K562 (cell line): ENCODE measurements around the gene HOXD9. TPM values are rescaled to one million over a fixed set of nuclear protein-coding genes. Genes with fewer than 3 reads are reported as not detected.

ENCODE experiments used
- ATAC-seq: fragments of 200-7000 bp; cut with Tn5 transposase; 3 replicates; pipeline ENCODE4 v1.9.1; 2020; ENCODE audit warnings: moderate library complexity
- BruUV-seq: library from RNA; stranded (reverse); fragments of 400-500 nt; replicated peaks from 2 replicates; lab custom pipeline; 2021; lab: Mats Ljungman, UMichigan
- CTCF ChIA-PET: fragments of 300-600 bp; formaldehyde crosslinking; extraction: SDS; loops from one replicate; lab custom pipeline; 2021; ENCODE audit warnings: low intra/inter-chr PET ratio; lab: Yijun Ruan, JAX
- POLR2A ChIA-PET: fragments of 300-600, 350-650 bp; sonication (Branson Sonifier 250); formaldehyde crosslinking; extraction: SDS; loops from one replicate; lab custom pipeline; 2021; ENCODE audit warnings: antibody characterized with exemption, inconsistent platforms; lab: Yijun Ruan, JAX
- DNase-seq, 4 experiments: peaks; one replicate each; pipeline versions ENCODE4 v3.0.0 to v3.0.0-alpha.2; 2011 to 2018; ENCODE audit warnings: low spot score in 3 of 4, mixed read lengths in 3 of 4; ENCODE audit errors: extremely low read depth in 1 of 4
- FAIRE-seq: peaks from 2 replicates; lab custom pipeline; 2011; peaks lifted over from hg19 to GRCh38; lab: Jason Lieb, UNC
- H2AFZ ChIP-seq: 2 replicates; pipeline ENCODE4 v1.6.0; 2011; ENCODE audit warnings: low read depth, low read length, control low read depth, inconsistent platforms
- H3K27ac ChIP-seq: fragments of 200-600 bp; 3 replicates; pipeline ENCODE4 v1.8.0; 2011; ENCODE audit warnings: low read depth, mild to moderate bottlenecking, control low read depth, inconsistent platforms, low read length, moderate library complexity, mixed read lengths; ENCODE audit errors: extremely low read depth
- H3K27me3 ChIP-seq, 2 experiments: fragments of 300-600 bp in 1 of 2; 2 replicates in 1 of 2; 3 replicates in 1 of 2; pipeline versions ENCODE4 v1.6.0 to v1.8.0; 2011; ENCODE audit warnings: inconsistent platforms in 2 of 2, low read length in 2 of 2, mild to moderate bottlenecking in 1 of 2, mixed read lengths in 1 of 2, moderate library complexity in 1 of 2; ENCODE audit not compliant: control insufficient read depth in 2 of 2, insufficient read depth in 2 of 2
- H3K36me3 ChIP-seq: fragments of 300-600 bp; 3 replicates; pipeline ENCODE4 v1.8.0; 2011; ENCODE audit warnings: mild to moderate bottlenecking, low read length, inconsistent platforms; ENCODE audit not compliant: control insufficient read depth, insufficient read depth
- H3K4me1 ChIP-seq, 2 experiments: fragments of 200-600 bp in 1 of 2; replicated peaks in 1 of 2; 2 replicates in 1 of 2; 3 replicates in 1 of 2; pipeline versions ENCODE4 v1.5.1 to v1.8.0; 2011; ENCODE audit warnings: inconsistent platforms in 2 of 2, low read length in 2 of 2, mild to moderate bottlenecking in 1 of 2, mixed read lengths in 1 of 2, moderate library complexity in 1 of 2; ENCODE audit not compliant: control insufficient read depth in 2 of 2, insufficient read depth in 2 of 2
- H3K4me2 ChIP-seq: 2 replicates; pipeline ENCODE4 v1.6.1; 2011; ENCODE audit warnings: low read length, control low read depth, inconsistent platforms, mixed read lengths; ENCODE audit not compliant: insufficient read depth
- H3K4me3 ChIP-seq: fragments of 200-600 bp; sonication (generic), shearing (Covaris generic); 2 replicates; pipeline ENCODE4 v1.5.1; 2016; ENCODE audit warnings: control low read depth, inconsistent platforms
- H3K79me2 ChIP-seq: fragments of 200-600 bp; 3 replicates; pipeline ENCODE4 v1.8.0; 2011; ENCODE audit warnings: low read length, inconsistent platforms; ENCODE audit not compliant: control insufficient read depth, insufficient read depth
- H3K9ac ChIP-seq, 2 experiments: 2 replicates each; pipeline versions ENCODE4 v1.6.0 to v1.6.1; 2011; ENCODE audit warnings: low read depth in 2 of 2, low read length in 2 of 2, control low read depth in 1 of 2, inconsistent platforms in 1 of 2, mild to moderate bottlenecking in 1 of 2, mixed read lengths in 1 of 2; ENCODE audit not compliant: insufficient read depth in 1 of 2
- H3K9me1 ChIP-seq: one replicate; pipeline ENCODE4 v1.6.0; 2011; ENCODE audit warnings: inconsistent platforms, mild to moderate bottlenecking, low read length, moderate library complexity; ENCODE audit not compliant: control insufficient read depth, insufficient read depth
- H3K9me3 ChIP-seq: replicated peaks from 2 replicates; pipeline ENCODE4 v1.5.1; 2011; ENCODE audit warnings: low read depth, low read length, inconsistent platforms; ENCODE audit not compliant: control insufficient read depth, insufficient read depth
- H4K20me1 ChIP-seq: replicated peaks from 2 replicates; pipeline ENCODE4 v1.6.1; 2011; ENCODE audit warnings: low read length, inconsistent platforms, mixed read lengths; ENCODE audit not compliant: control insufficient read depth, insufficient read depth
- BMI1 ChIP-seq: fragments of 150-350 bp; IDR thresholded peaks from 2 replicates; pipeline ENCODE4 v1.6.1; 2014; ENCODE audit warnings: low read length
- CBX2 ChIP-seq: fragments of 200-600 bp; sonication (generic); IDR thresholded peaks from one replicate; pipeline ENCODE4 v1.6.1; 2012; ENCODE audit warnings: mild to moderate bottlenecking, low read length, inconsistent platforms; ENCODE audit not compliant: insufficient read depth, poor library complexity, severe bottlenecking
- IRF2 ChIP-seq: sonication (generic); formaldehyde crosslinking; IDR thresholded peaks from 2 replicates; pipeline ENCODE4 v1.8.1; 2022; ENCODE audit warnings: mild to moderate bottlenecking, missing genetic modification reagents
- ZFP36 ChIP-seq: fragments of 150-350 bp; IDR thresholded peaks from 2 replicates; pipeline ENCODE4 v1.6.1; 2018; ENCODE audit warnings: low read length, low read depth; ENCODE audit not compliant: partially characterized antibody
- WGBS: fragments of 100-300 bp; shearing (Covaris generic); methylation state at CpG from one replicate; pipeline ENCODE4 v1.1.6; 2016; ENCODE audit warnings: low coverage, mixed read lengths; ENCODE audit not compliant: insufficient coverage; ENCODE audit errors: missing lambda C conversion rate; 5-methylcytosine and 5-hydroxymethylcytosine counted together
- in situ Hi-C: fragments of 300-500 bp; cut with MboI; formaldehyde crosslinking; loops from 4 replicates; pipeline ENCODE4 v1.15.0; 2018; ENCODE audit warnings: inconsistent platforms, mixed read lengths
- intact Hi-C: fragments of 100-400 bp; cut with micrococcal nuclease; formaldehyde crosslinking; loops from 2 replicates; pipeline ENCODE4 v1.14.2; 2022
- polyA plus RNA-seq, 8 experiments: library from polyadenylated mRNA; depleted of rRNA in 4 of 8; stranded (reverse) in 5 of 8; unstranded in 3 of 8; fragments of >200 nt; fragmentation: Nextera tagmentation in 2 of 8; fragmentation: Illumina TruSeq in 1 of 8; extraction: Ambion mirVana in 2 of 8; extraction: Trizol in 1 of 8; gene quantifications; 2 replicates each; pipeline versions ENCODE4 v1.2.1 to v1.2.3, GENCODE V29; 2011 to 2014; ENCODE audit warnings: inconsistent platforms in 1 of 8, missing spikeins in 1 of 8
- total RNA-seq, 7 experiments: library from RNA; depleted of rRNA in 6 of 7; stranded (reverse); fragments of >200 nt in 6 of 7; fragmentation: Illumina TruSeq in 2 of 7; extraction: Trizol in 2 of 7; gene quantifications; 2 replicates each; pipeline versions ENCODE4 v1.2.1 to v1.2.3, GENCODE V29; 2011 to 2021; ENCODE audit warnings: low replicate concordance in 1 of 7

The HOXD9 gene
- total and polyA plus RNA-seq, 9 of the 15 experiments (the other 6 are each of a cell fraction or from before 2014, with no cell fraction given), result not detected

DNA sequence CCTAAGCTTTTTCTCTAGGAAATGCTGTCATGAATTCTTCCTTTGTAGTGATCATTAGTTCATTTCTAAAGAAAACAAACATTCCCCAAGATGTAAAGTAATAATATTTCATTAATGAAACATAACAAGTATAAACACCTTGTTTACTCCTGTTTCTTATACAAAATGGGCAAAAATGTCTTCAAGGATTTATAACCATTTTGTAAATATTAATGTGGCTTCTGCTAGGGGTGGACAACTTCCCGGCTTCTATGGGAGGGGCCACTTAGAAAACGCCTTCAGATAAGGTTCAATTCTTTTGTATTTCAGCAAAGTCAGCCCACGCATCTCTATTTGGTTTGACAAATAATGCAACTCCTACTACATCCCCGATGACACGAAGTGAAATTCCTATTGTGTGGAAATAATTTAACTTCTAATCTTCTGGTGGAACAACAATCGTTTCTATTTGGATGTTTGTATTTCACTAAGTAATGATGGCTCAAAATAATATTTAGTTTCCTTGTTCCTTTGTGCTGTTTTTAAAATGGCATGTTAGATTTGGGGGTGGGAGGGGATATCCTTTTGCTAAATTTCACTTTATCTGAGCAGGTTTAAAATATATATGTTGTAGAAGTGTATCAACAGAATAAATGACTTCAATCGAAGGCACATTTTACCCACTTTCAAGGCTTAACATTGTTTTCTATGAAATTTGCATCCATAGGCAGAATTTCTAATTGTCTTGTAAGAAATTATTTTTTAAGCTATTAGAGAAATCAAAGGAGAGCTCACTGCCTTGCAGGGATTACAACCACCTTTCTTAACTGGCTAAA is 51.3 kb downstream of the HOXD9 start:
- peaks cover 0 to 34% of the 10 kb centered on the region in 2 experiments; a peak in 2 of 5 replicates for H3K4me1 ChIP-seq
- no peak overlapping the region for H3K4me2 ChIP-seq
- H3K79me2 ChIP-seq, result no peaks in the 10 kb centered on the region
- DNase-seq (no peak), ATAC-seq (no peak), FAIRE-seq (no peak)
- BruUV-seq, result no TSS peak
- intact Hi-C loops (no loop called here), in situ Hi-C loops (no loop called here)
- H4K20me1 ChIP-seq, result no peaks in the 10 kb centered on the region; the same call in 1 of the 2 replicates
- WGBS, result 0% methylated on average over 7 of the region's 7 CpGs
- H3K27ac ChIP-seq, result no peak overlapping the region
- POLR2A ChIA-PET, result interaction anchor here (0.6 kb wide), 2 partner anchors 11 to 811 kb away, joined by 3 read pairs; no protein-coding TSS in a partner anchor
- peaks cover 53 to 68% of the 10 kb centered on the region in 2 experiments for H3K27me3 ChIP-seq
- H2AFZ ChIP-seq, result no peak overlapping the region
- no peak overlapping the region for H3K9ac ChIP-seq
- no peaks in the 10 kb centered on the region for H3K9me1 ChIP-seq
- CTCF ChIA-PET, result no interaction called here
- H3K9me3 ChIP-seq, result no peaks in the 10 kb centered on the region
- no peaks in the 10 kb centered on the region for H3K36me3 ChIP-seq
- no peak overlapping the region for H3K4me3 ChIP-seq
- TF ChIP-seq ZFP36 (peak; percentile 2), CBX2 (peak; percentile 84), IRF2 (CRISPR knock-in tag) (no peak), BMI1 (peak; percentile 11; the same call in 1 of the 2 replicates)
